Heart left ventricle (tissue), 16 donors: ENCODE results near the gene EXOC2. TPM values are rescaled to one million over a fixed set of nuclear protein-coding genes. Genes with fewer than 3 reads are reported as not detected.
"Not testable (repeated sequence)": the region's sequence is repeated elsewhere in the genome, so short reads cannot be mapped to it uniquely, and the experiment has no call there.

Experiments
- ATAC-seq, 4 donors: fragments of 200-7000 bp; cut with Tn5 transposase; one replicate each; pipeline ENCODE4 v1.9.1; 2020 to 2022; ENCODE audit warnings: moderate library complexity in 4 of 4, mild to moderate bottlenecking in 3 of 4, moderate number of reproducible peaks in 1 of 4
- DNase-seq, 5 donors: peaks; one replicate each; pipeline ENCODE4 v3.0.0-alpha.2; 2020
- H3K27ac ChIP-seq, 12 donors: fragments of 200-600 bp; sonication (generic) in 4 of 12; one replicate each; pipeline versions ENCODE4 v1.5.0 to v1.8.0; 2016 to 2022; ENCODE audit warnings: mild to moderate bottlenecking in 2 of 12
- H3K27me3 ChIP-seq, 9 donors: fragments of 200-600 bp; sonication (generic) in 2 of 9; one replicate each; pipeline versions ENCODE4 v1.5.1 to v1.8.0; 2016 to 2022; ENCODE audit warnings: mild to moderate bottlenecking in 3 of 9
- H3K36me3 ChIP-seq, 9 donors: fragments of 200-600 bp; sonication (generic) in 2 of 9; one replicate each; pipeline versions ENCODE4 v1.5.0 to v1.8.0; 2018 to 2022; ENCODE audit warnings: mild to moderate bottlenecking in 2 of 9
- H3K4me1 ChIP-seq, 12 donors: fragments of 200-600 bp; sonication (generic) in 4 of 12; one replicate each; pipeline versions ENCODE4 v1.5.0 to v1.8.0; 2016 to 2022; ENCODE audit warnings: mild to moderate bottlenecking in 3 of 12
- H3K4me3 ChIP-seq, 12 donors: fragments of 200-600 bp; sonication (generic) in 4 of 12; one replicate each; pipeline versions ENCODE4 v1.5.0 to v1.8.0; 2017 to 2022; ENCODE audit warnings: mild to moderate bottlenecking in 9 of 12, moderate library complexity in 4 of 12
- H3K9me3 ChIP-seq, 12 donors: fragments of 200-600 bp; sonication (generic) in 4 of 12; one replicate each; pipeline versions ENCODE4 v1.5.0 to v1.8.0; 2016 to 2022; ENCODE audit warnings: mild to moderate bottlenecking in 1 of 12
- CTCF ChIP-seq, 12 donors: fragments of 200-600 bp; sonication (generic) in 4 of 12; IDR thresholded peaks; one replicate each; pipeline versions ENCODE4 v1.5.0 to v1.8.0; 2018 to 2022; ENCODE audit warnings: antibody characterized with exemption in 12 of 12, mild to moderate bottlenecking in 5 of 12
- POLR2A ChIP-seq, 2 donors: fragments of 450-650 bp; IDR thresholded peaks; one replicate each; pipeline ENCODE4 v1.6.1; 2017; ENCODE audit warnings: antibody characterized with exemption in 2 of 2, mild to moderate bottlenecking in 2 of 2, moderate library complexity in 2 of 2
- WGBS, 4 donors: extraction: QIAGEN DNeasy Blood & Tissue Kit in 2 of 4; methylation state at CpG; one replicate each; pipeline versions ENCODE4 v1.1.5 to v1.1.7; 2013 to 2018; 5-methylcytosine and 5-hydroxymethylcytosine counted together
- intact Hi-C, 10 donors: fragments of 100-400 bp; cut with DNase I; formaldehyde crosslinking; loops; one replicate each; pipeline versions ENCODE4 v1.11.1 to v1.14.2; 2022
- polyA plus RNA-seq, 2 donors: library from polyadenylated mRNA; stranded (reverse); fragments of 200-250 nt; gene quantifications; one replicate each; pipeline ENCODE4 v1.2.3, GENCODE V29; 2013
- total RNA-seq, 9 donors: library from RNA; depleted of rRNA in 2 of 9; stranded (reverse); fragments of >200 nt in 2 of 9; fragmentation: NEBNext Ultra II Directional in 3 of 9; extraction: Animal tissue kit (Norgen Biotek cat#: 25700) in 3 of 9; gene quantifications; one replicate each; pipeline versions ENCODE4 v1.1.0 to v1.2.4, GENCODE V29; 2016 to 2023
- donor health status: ischemic (EF 13 %, LVEDD 7.1; RV severe dilation, severe dysfunction).
- donor health status: healthy with polysubstance abuse.
- donor health status: DM: no; HTN: yes; CAD: no.
- donor health status: DM: no; HTN: no; CAD: no.
- donor health status: ischemic (EF 25% LVEDD 6.9; RV normal size, moderate dysfunction).
- donor health status: ischemic (EF 25% LVEDD 5.7; RV mildly dilated, moderate dysfunction).
- donor health status: healthy.
- donor health status: DM: yes; HTN: yes; CAD: no.
- donor health status: ischemic (EF 35%, LVEDD 5.7; RV mildly dilated, moderate dysfunction).
- donor health status: nonischemic (EF 11% LVEDD 7.7; RV severe dilation, severe dysfunction).
- donor health status: DM: yes; HTN: yes; CAD: no.
- donor health status: PGD.
- donor health status: ischemic (EF 29% LVEDD 5.4; RV normal size, mild dysfunction).
- donor health status: nonischemic (EF 23%, LVEDD 6.1; RV moderate dilation, normal function).

Gene EXOC2
- total and polyA plus RNA-seq, 11 donors, result 4.4 to 23.0 (median 12.5) TPM

GRCh38 chr6:562052-562676, 130.8 kb downstream of the EXOC2 start:
- no peaks in the 10 kb centered on the region for H3K4me1 ChIP-seq
- WGBS, 4 donors, result 90 to 95% (median 91%) methylated on average over 15 of the region's 15 CpGs
- intact Hi-C loops, result no loop called here
- ATAC-seq, result no peak
- no peaks in the 10 kb centered on the region for H3K27me3 ChIP-seq
- no peak for DNase-seq
- H3K9me3 ChIP-seq, result no peaks in the 10 kb centered on the region
- no peak overlapping the region for H3K27ac ChIP-seq
- H3K36me3 ChIP-seq, result peaks cover 0 to 83% (median 49%) of the 10 kb centered on the region in 9 donors
- TF ChIP-seq POLR2A (IDR thresholded peaks at IDR 0.05), result no peak
- TF ChIP-seq CTCF (IDR thresholded peaks at IDR 0.05), result no peak
- no peak overlapping the region for H3K4me3 ChIP-seq

GRCh38 chr6:561335-561734, 131.6 kb downstream of the EXOC2 start:
- H3K9me3 ChIP-seq, H3K4me3 ChIP-seq, DNase-seq, ATAC-seq, H3K27me3 ChIP-seq, intact Hi-C loops, H3K27ac ChIP-seq, H3K4me1 ChIP-seq: not testable (repeated sequence)
- peaks cover 0 to 91% (median 56%) of the 10 kb centered on the region in 9 donors for H3K36me3 ChIP-seq
- WGBS, 4 donors, result 84 to 98% (median 97%) methylated on average over 7 of the region's 7 CpGs

- Histone ChIP-seq H3K27me3 (no peaks in the 10 kb centered on the region), H3K4me1 (no peaks in the 10 kb centered on the region), H3K36me3 (peaks cover 0 to 100% (median 70%) of the 10 kb centered on the region in 9 donors), H3K9me3 (no peaks in the 10 kb centered on the region), H3K4me3 (no peak overlapping the region), H3K27ac (no peak overlapping the region)
- no peak for TF ChIP-seq POLR2A (IDR thresholded peaks at IDR 0.05)
- TF ChIP-seq CTCF (IDR thresholded peaks at IDR 0.05), result no peak
- intact Hi-C loops, result no loop called here
- 79 to 88% (median 84%) methylated on average over 3 of the region's 3 CpGs for WGBS, 4 donors
- ATAC-seq, result no peak
- DNase-seq, result no peak
Measured at GRCh38 chr6:558959-559358, 134.0 kb downstream of the EXOC2 start.

- DNase-seq (no peak), ATAC-seq (no peak)
- Histone ChIP-seq H3K4me1 (no peaks in the 10 kb centered on the region), H3K4me3 (no peak overlapping the region), H3K36me3 (peaks cover 0 to 100% (median 69%) of the 10 kb centered on the region in 9 donors), H3K27ac (no peak overlapping the region), H3K27me3 (no peaks in the 10 kb centered on the region), H3K9me3 (no peaks in the 10 kb centered on the region)
- TF ChIP-seq CTCF (IDR thresholded peaks at IDR 0.05), result peak in 4 of 12 donors; percentile 8 to 19 (median 14)
- no peak for TF ChIP-seq POLR2A (IDR thresholded peaks at IDR 0.05)
- intact Hi-C loops, result no loop called here
Measured at GRCh38 chr6:558089-558488, 134.8 kb downstream of the EXOC2 start.

- Histone ChIP-seq H3K4me3 (no peak overlapping the region), H3K27ac (no peak overlapping the region), H3K27me3 (no peaks in the 10 kb centered on the region), H3K36me3 (peaks cover 0 to 93% (median 67%) of the 10 kb centered on the region in 9 donors), H3K9me3 (no peaks in the 10 kb centered on the region), H3K4me1 (no peaks in the 10 kb centered on the region)
- no peak for TF ChIP-seq CTCF (IDR thresholded peaks at IDR 0.05)
- TF ChIP-seq POLR2A (IDR thresholded peaks at IDR 0.05), result no peak
- WGBS, 4 donors, result 93 to 95% (median 95%) methylated on average over 12 of the region's 12 CpGs
- ATAC-seq (no peak), DNase-seq (no peak)
- intact Hi-C loops, result no loop called here
Measured at GRCh38 chr6:551829-552350, 141.0 kb downstream of the EXOC2 start.
